GM12801 (cell line): Measurements from ENCODE around the gene PHF21B.

Experiments used
- CTCF ChIP-seq: IDR thresholded peaks from one replicate; pipeline ENCODE4 v1.5.1; 2011; ENCODE audit warnings: control low read depth; ENCODE audit not compliant: insufficient read length; ENCODE audit errors: extremely low read depth

PHF21B gene

GRCh38 chr22:44936201-44936600 lies 73.6 kb downstream of the PHF21B start:
- no peak for TF ChIP-seq CTCF

GRCh38 chr22:44935724-44936123 lies 74.1 kb downstream of the PHF21B start:
- TF ChIP-seq CTCF, result no peak

GRCh38 chr22:44934454-44934735 lies 75.4 kb downstream of the PHF21B start:
- no peak for TF ChIP-seq CTCF

- no peak for TF ChIP-seq CTCF
Measured at GRCh38 chr22:44933666-44934453, 75.9 kb downstream of the PHF21B start.

- TF ChIP-seq CTCF, result no peak
Measured at GRCh38 chr22:44932493-44932892, 77.3 kb downstream of the PHF21B start.

- no peak for TF ChIP-seq CTCF
Measured at GRCh38 chr22:44931766-44932165, 78.0 kb downstream of the PHF21B start.

- no peak for TF ChIP-seq CTCF
Measured at GRCh38 chr22:44931077-44931540, 78.7 kb downstream of the PHF21B start.
